GM10266 (cell line): ENCODE measurements around the gene ADD1.

Experiments
- DNase-seq: peaks from one replicate; pipeline ENCODE4 v3.0.0; 2012; ENCODE audit errors: extremely low spot score
- TF ChIP-seq, protein P1 (sequence below): IDR thresholded peaks from 2 replicates; pipeline ENCODE4 v1.5.1; 2012; ENCODE audit warnings: mild to moderate bottlenecking, low read depth; ENCODE audit not compliant: control insufficient read depth, insufficient read depth; ENCODE audit errors: missing control alignments

Gene ADD1

DNA sequence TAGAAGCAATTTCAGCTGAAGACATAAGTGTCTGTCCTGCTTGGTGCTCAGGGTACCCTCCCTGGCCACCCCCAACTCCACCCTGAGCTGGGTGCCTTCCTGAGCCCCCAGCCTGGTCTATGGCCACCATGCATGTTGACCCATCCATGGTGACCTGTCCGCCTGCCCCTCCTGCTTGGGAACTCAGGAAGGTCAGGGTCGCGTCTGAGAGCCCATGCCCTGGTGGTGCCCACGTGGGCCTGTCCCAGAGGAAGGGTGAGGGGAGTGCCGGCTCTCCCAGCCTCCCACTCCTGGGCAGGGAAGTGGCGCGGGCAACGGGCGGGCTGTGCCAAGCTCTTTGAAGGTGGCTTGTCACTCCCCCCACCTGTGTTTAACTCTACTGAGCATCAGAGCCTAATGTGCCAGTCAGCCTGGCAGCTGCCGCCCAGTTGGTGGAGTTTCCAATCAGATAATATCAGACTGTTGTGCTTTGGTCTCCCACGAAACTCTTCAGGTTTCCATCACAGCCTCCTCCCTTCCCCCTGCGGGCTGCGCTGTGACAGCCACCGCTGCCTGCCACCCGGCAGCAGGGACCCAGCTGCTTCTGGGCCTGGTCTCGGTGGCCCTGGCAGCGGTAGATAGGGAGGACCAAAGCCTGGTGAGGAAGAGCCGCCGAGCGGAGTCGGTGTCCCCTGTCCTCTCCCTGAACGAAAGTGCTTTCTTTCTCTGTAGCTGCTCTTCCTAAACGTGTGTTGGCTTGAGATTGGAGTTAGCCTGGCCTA is 45.9 kb upstream of the ADD1 start:
- DNase-seq: no peak
- TF ChIP-seq, protein P1, sequence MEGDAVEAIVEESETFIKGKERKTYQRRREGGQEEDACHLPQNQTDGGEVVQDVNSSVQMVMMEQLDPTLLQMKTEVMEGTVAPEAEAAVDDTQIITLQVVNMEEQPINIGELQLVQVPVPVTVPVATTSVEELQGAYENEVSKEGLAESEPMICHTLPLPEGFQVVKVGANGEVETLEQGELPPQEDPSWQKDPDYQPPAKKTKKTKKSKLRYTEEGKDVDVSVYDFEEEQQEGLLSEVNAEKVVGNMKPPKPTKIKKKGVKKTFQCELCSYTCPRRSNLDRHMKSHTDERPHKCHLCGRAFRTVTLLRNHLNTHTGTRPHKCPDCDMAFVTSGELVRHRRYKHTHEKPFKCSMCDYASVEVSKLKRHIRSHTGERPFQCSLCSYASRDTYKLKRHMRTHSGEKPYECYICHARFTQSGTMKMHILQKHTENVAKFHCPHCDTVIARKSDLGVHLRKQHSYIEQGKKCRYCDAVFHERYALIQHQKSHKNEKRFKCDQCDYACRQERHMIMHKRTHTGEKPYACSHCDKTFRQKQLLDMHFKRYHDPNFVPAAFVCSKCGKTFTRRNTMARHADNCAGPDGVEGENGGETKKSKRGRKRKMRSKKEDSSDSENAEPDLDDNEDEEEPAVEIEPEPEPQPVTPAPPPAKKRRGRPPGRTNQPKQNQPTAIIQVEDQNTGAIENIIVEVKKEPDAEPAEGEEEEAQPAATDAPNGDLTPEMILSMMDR: no peak

DNA sequence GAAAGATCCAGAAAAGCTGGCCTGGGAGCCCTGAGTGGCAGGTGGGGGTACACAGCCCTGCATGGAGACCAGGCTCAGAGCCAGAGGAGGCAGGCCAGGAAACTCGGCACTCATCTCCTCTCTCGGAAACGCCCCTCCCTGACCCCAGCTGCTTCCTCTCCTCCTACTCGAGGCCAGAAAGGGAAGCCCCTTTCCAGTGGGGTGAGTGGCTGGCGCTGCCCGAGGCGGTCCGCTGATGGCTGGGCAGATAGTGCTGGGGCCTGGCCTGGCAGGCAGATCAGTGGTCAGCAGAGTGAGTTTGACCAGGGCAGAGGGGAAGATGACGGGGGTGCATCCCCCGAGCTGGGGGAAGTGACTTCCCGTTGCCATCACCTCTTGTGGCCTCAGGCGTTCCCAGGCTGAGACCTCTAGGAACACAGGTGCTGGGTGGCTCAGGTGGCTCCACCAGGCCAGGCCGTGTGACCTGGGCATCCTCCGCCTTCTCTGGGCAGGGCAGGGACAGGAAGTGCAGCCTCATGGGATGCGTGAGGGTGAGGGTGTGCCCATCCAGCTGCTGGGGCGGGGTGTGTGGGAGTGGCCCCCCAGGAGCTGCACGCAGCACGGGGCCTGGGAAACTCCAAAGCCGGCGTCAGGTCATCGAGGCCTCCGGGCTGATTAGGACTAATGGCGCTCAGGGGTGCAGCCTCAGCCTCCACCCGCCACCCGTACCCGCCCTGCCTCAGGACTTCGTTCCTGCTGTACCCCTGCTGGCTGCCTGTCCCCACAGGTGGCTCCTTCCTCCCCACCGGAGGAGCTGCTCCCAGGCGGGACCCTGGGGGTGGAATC is 45.0 kb upstream of the ADD1 start:
- TF ChIP-seq, protein P1: no peak
- DNase-seq: peak; percentile 74

DNA sequence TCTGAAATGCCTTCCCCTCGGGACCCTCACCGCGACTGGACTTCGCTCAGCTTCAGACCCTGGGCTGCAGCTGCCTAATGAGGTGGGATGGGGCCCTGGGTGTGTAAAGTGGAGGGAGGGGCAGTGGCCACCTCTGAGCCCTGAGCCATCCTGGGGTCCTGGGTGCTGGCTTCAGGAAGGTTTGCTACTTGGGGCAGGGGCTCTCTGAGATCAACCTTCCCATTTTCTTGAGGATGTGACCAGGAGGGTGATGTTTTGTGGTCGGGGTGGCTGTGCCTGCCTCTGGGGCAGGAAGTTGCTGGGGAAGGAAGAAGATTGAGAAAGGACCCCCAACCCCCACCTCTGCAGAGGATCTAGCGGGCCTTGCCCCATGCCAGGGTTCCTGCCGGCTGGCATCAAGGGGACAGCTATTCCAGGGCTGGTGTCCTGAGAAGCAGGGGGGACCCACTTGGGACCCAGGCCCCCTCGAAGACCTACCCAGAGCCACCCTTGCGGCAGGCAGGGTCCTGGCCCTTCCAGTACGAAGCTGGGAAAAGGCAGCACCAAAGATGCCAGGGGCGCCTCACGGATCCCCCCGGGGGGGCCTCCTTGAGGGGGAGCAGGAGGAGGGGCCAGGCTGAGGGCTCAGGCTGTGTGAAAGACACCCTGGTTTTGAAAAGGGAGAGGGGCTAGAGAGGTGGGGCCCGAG is 44.3 kb upstream of the ADD1 start:
- TF ChIP-seq, protein P1: no peak
- no peak for DNase-seq

DNA sequence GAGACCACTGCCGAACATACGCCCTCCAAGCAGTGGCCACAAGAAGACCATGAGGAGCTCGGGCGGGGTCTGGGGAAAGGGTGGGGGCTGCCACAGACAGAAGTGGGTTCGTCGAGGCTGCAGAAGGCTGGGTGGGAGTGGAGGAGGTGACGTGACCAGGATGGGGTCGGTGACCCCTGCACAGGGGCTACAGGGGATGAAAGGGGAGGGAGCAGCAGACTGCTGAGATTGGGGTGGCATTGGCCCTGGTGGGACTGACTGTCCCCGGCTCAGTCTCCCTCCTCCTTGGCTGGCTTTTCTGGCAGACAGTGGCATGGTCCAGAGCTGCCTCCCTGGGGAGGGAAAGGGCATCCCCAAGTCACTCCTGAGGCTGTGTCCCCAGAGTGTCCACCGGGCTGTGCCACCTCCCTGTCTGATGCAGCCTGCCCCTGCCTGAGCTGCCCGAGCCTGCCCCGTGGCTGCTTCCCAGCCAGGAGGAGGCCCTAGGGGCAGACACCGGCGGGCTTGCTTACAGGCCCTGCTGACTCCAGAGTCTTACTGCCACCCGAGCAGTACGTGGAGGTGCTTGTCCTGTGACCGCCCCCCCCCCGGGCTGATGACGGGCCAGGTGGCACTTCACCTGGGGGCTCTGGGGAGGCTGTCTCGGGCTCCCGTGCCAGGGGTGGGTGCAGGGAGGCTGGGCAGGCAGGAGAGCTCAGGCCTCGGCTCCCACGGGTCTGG is 43.5 kb upstream of the ADD1 start:
- no peak for DNase-seq

DNA sequence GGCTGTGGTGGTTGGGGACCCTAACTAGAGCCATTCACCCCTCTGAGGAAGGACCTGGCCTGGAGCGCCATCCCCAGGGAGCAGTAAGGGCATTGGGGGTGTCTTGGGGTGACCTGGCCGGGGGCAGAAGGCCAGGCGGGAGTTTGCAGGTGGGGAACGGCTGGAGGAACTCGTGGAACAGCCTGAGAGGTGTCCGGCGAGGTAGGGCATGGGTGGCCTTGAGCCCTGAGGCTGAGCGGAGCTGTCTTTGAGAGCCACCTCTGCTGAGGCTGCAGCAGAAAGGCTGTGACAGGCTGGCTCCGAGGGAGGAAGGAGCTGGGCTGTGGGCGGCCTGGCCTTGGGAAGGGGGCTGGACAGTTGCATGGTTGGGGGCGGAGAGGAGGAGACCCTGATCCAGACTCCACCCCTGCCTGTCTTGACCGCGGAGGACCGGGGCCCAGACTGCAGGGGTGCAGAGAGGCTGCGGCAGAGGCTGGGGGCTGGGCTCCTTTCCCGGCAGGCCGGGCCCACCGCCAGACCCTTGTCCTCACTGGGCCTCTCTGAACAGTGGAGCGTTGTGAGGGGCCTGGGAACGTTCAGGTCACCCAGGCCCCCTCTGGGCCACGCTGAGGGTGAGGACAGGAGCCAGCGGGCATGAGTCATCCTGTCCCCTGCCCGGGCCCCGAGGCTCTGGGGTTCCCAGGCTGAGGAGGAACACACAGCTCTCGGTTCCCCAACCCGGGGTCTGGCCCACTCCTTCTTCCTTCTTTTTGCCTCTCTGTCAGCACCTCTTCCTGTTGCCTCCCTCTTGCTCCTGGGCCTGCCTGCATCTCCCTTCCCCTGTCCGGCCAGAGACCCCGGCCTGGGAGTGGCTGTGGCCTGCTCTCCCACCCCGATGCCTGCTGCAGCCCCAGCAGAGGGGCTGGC is 42.7 kb upstream of the ADD1 start:
- TF ChIP-seq, protein P1: no peak
- DNase-seq: peak; percentile 73

More for the DNA sequence above, 43.5 kb upstream of the ADD1 start:
- TF ChIP-seq, protein P1: no peak
